GM23338 (cell line): ENCODE results near the gene CNNM4. TPM values are rescaled to one million over a fixed set of nuclear protein-coding genes. Genes with fewer than 3 reads are reported as not detected.

Source experiments
- ATAC-seq: fragments of 200-7000 bp; cut with Tn5 transposase; 3 replicates; pipeline ENCODE4 v1.9.1; 2020
- DNase-seq: peaks from one replicate; pipeline ENCODE4 v3.0.0-alpha.2; 2015; ENCODE audit warnings: low spot score
- H2AFZ ChIP-seq: fragments of 200-600 bp; sonication (generic); 2 replicates; pipeline ENCODE4 v1.8.0; 2016; ENCODE audit warnings: antibody characterized with exemption, mild to moderate bottlenecking, moderate library complexity
- H3F3A ChIP-seq: fragments of 200-600 bp; sonication (generic); replicated peaks from 2 replicates; pipeline ENCODE4 v1.8.0; 2017; ENCODE audit warnings: antibody characterized with exemption, mixed run types, low read depth
- H3K27ac ChIP-seq: fragments of 200-600 bp; sonication (generic); 2 replicates; pipeline ENCODE4 v1.6.1; 2016; ENCODE audit warnings: low read depth
- H3K27me3 ChIP-seq: fragments of 200-600 bp; sonication (generic); 2 replicates; pipeline ENCODE4 v1.8.0; 2016; ENCODE audit warnings: mild to moderate bottlenecking, mixed run types, moderate library complexity; ENCODE audit not compliant: insufficient read depth
- H3K36me3 ChIP-seq: fragments of 200-600 bp; sonication (generic); 2 replicates; pipeline ENCODE4 v1.8.0; 2016; ENCODE audit warnings: mild to moderate bottlenecking; ENCODE audit not compliant: insufficient read depth
- H3K4me1 ChIP-seq: fragments of 200-600 bp; sonication (generic); 2 replicates; pipeline ENCODE4 v1.8.0; 2016; ENCODE audit warnings: mild to moderate bottlenecking, moderate library complexity; ENCODE audit not compliant: insufficient read depth
- H3K4me2 ChIP-seq: fragments of 200-600 bp; sonication (generic); 2 replicates; pipeline ENCODE4 v1.7.1; 2017; ENCODE audit warnings: mixed run types
- H3K4me3 ChIP-seq: fragments of 200-600 bp; sonication (generic); 2 replicates; pipeline ENCODE4 v1.6.1; 2016; ENCODE audit warnings: mixed run types
- H3K79me2 ChIP-seq: fragments of 200-600 bp; sonication (generic); replicated peaks from 2 replicates; pipeline ENCODE4 v1.8.0; 2017; ENCODE audit warnings: mild to moderate bottlenecking; ENCODE audit not compliant: insufficient read depth
- H3K9me2 ChIP-seq: fragments of 200-600 bp; sonication (generic); 2 replicates; pipeline ENCODE4 v1.8.0; 2017; ENCODE audit not compliant: insufficient read depth
- H4K20me1 ChIP-seq: fragments of 200-600 bp; sonication (generic); replicated peaks from 2 replicates; pipeline ENCODE4 v1.8.0; 2017; ENCODE audit warnings: mild to moderate bottlenecking; ENCODE audit not compliant: insufficient read depth
- H3K27ac Mint-ChIP-seq: 2 replicates; pipeline ENCODE4 v1.8.0; 2020; ENCODE audit warnings: inconsistent platforms, mild to moderate bottlenecking, moderate library complexity, mixed read lengths
- H3K27me3 Mint-ChIP-seq: 3 replicates; pipeline ENCODE4 v1.8.0; 2022; ENCODE audit warnings: low read depth, mild to moderate bottlenecking, moderate library complexity, mixed read lengths, inconsistent platforms; ENCODE audit not compliant: insufficient read depth, poor library complexity
- H3K36me3 Mint-ChIP-seq: 3 replicates; pipeline ENCODE4 v1.8.0; 2021; ENCODE audit warnings: low read depth, mild to moderate bottlenecking, inconsistent platforms, moderate library complexity, mixed read lengths
- H3K4me1 Mint-ChIP-seq: 3 replicates; pipeline ENCODE4 v1.8.0; 2020; ENCODE audit warnings: mild to moderate bottlenecking, inconsistent platforms, mixed read lengths
- H3K4me3 Mint-ChIP-seq: 3 replicates; pipeline ENCODE4 v1.8.0; 2021; ENCODE audit warnings: moderate library complexity, mild to moderate bottlenecking, inconsistent platforms, mixed read lengths
- H3K9me3 Mint-ChIP-seq: 3 replicates; pipeline ENCODE4 v1.8.0; 2020; ENCODE audit warnings: moderate library complexity, mild to moderate bottlenecking, inconsistent platforms, mixed read lengths
- CTCF ChIP-seq, 2 experiments: fragments of 200-600 bp in 1 of 2; sonication (generic) in 1 of 2; conservative IDR thresholded peaks; 2 replicates each; pipeline versions ENCODE4 v1.5.1 to v1.6.1; 2016 to 2017; ENCODE audit warnings: antibody characterized with exemption in 2 of 2, low read depth in 2 of 2, mild to moderate bottlenecking in 2 of 2, moderate library complexity in 1 of 2
- EZH2 ChIP-seq: fragments of 200-600 bp; sonication (generic); IDR thresholded peaks from one replicate; pipeline ENCODE4 v1.8.0; 2017; ENCODE audit warnings: antibody characterized with exemption, mild to moderate bottlenecking, low read depth; ENCODE audit not compliant: unreplicated experiment
- EZH2phosphoT487 ChIP-seq: fragments of 200-600 bp; sonication (generic); IDR thresholded peaks from one replicate; pipeline ENCODE4 v1.8.1; 2018; ENCODE audit warnings: antibody characterized with exemption; ENCODE audit not compliant: unreplicated experiment
- POLR2AphosphoS5 ChIP-seq: IDR thresholded peaks from 2 replicates; pipeline ENCODE4 v1.6.1; 2016; ENCODE audit warnings: antibody characterized with exemption, low read depth
- REST ChIP-seq: IDR thresholded peaks from one replicate; pipeline ENCODE4 v1.6.1; 2018; ENCODE audit warnings: antibody characterized with exemption; ENCODE audit not compliant: unreplicated experiment
- ZNF114 ChIP-seq: fragments of 250-450 bp; sonication (Bioruptor Pico); IDR thresholded peaks from 2 replicates; pipeline ENCODE4 v1.5.0; 2020; ENCODE audit warnings: mild to moderate bottlenecking, moderate library complexity
- ZNF331 ChIP-seq: fragments of 250-450 bp; sonication (Bioruptor Pico); IDR thresholded peaks from 2 replicates; pipeline ENCODE4 v1.5.0; 2020; ENCODE audit warnings: low read depth, mild to moderate bottlenecking, moderate library complexity
- polyA plus RNA-seq: library from polyadenylated mRNA; unstranded; fragments of >200 nt; fragmentation: Nextera tagmentation; extraction: Ambion mirVana; gene quantifications from 2 replicates; pipeline ENCODE4 v1.2.1, GENCODE V29; 2016
- total RNA-seq: library from RNA; depleted of rRNA; stranded (reverse); fragments of >200 nt; shearing (Covaris generic); gene quantifications from 2 replicates; pipeline ENCODE4 v1.2.3, GENCODE V29; 2014
- TF ChIP-seq, protein P1 (sequence below): fragments of 250-450 bp; sonication (Bioruptor Pico); IDR thresholded peaks from 2 replicates; pipeline ENCODE4 v1.5.0; 2020; ENCODE audit warnings: mild to moderate bottlenecking, moderate library complexity

Gene CNNM4
- total and polyA plus RNA-seq, 2 experiments from 2014 or later = 2.9 to 12.9 TPM

- Histone ChIP-seq H3K79me2 (no peaks in the 10 kb centered on the region), H3K4me2 (no peak overlapping the region), H3K4me1 (no peaks in the 10 kb centered on the region), H3K27me3 (no peaks in the 10 kb centered on the region), H3K4me3 (no peak overlapping the region), H3K9me2 (no peaks in the 10 kb centered on the region), H2AFZ (no peak overlapping the region), H3F3A (no peaks in the 10 kb centered on the region), H4K20me1 (0 out of 2 replicates have a peak, but pooled peaks cover 2% of the 10 kb centered on the region), H3K27ac (no peak overlapping the region), H3K36me3 (no peaks in the 10 kb centered on the region; the same call in 1 of the 2 replicates)
- no peak overlapping the region for H3K27ac Mint-ChIP-seq
- peaks cover 6% of the 10 kb centered on the region for H3K36me3 Mint-ChIP-seq
- H3K27me3 Mint-ChIP-seq = no peaks in the 10 kb centered on the region
- no peak overlapping the region for H3K4me3 Mint-ChIP-seq
- ATAC-seq = no peak
- TF ChIP-seq CTCF (conservative IDR thresholded peaks at IDR 0.05; ENCODE audit: low read depth in 2 of 2) (no peak), POLR2AphosphoS5 (no peak), EZH2phosphoT487 (no peak), EZH2 (no peak), ZNF331 (CRISPR knock-in tag) (no peak)
- no peaks in the 10 kb centered on the region for H3K9me3 Mint-ChIP-seq
- no peak for DNase-seq
- H3K4me1 Mint-ChIP-seq = peaks cover 3% of the 10 kb centered on the region; the same call in 1 of the 3 replicates
These were observed 44.3 kb upstream of the CNNM4 start for GRCh38 chr2:96716388-96716787.

GRCh38 chr2:96726131-96726530, 34.6 kb upstream of the CNNM4 start:
- Histone ChIP-seq H3K27ac (no peak overlapping the region), H4K20me1 (peaks cover 18% of the 10 kb centered on the region), H3F3A (no peaks in the 10 kb centered on the region), H3K79me2 (no peaks in the 10 kb centered on the region), H3K27me3 (no peaks in the 10 kb centered on the region), H3K4me2 (no peak overlapping the region), H3K36me3 (peaks cover 23% of the 10 kb centered on the region), H2AFZ (no peak overlapping the region), H3K4me1 (no peaks in the 10 kb centered on the region), H3K4me3 (no peak overlapping the region), H3K9me2 (no peaks in the 10 kb centered on the region)
- DNase-seq (no peak), ATAC-seq (no peak)
- Mint-ChIP-seq H3K27me3 (peaks cover 2% of the 10 kb centered on the region), H3K9me3 (no peaks in the 10 kb centered on the region; the same call in 2 of the 3 replicates), H3K4me1 (no peaks in the 10 kb centered on the region), H3K4me3 (no peak overlapping the region), H3K36me3 (peaks cover 40% of the 10 kb centered on the region), H3K27ac (no peak overlapping the region)
- TF ChIP-seq, protein P1, sequence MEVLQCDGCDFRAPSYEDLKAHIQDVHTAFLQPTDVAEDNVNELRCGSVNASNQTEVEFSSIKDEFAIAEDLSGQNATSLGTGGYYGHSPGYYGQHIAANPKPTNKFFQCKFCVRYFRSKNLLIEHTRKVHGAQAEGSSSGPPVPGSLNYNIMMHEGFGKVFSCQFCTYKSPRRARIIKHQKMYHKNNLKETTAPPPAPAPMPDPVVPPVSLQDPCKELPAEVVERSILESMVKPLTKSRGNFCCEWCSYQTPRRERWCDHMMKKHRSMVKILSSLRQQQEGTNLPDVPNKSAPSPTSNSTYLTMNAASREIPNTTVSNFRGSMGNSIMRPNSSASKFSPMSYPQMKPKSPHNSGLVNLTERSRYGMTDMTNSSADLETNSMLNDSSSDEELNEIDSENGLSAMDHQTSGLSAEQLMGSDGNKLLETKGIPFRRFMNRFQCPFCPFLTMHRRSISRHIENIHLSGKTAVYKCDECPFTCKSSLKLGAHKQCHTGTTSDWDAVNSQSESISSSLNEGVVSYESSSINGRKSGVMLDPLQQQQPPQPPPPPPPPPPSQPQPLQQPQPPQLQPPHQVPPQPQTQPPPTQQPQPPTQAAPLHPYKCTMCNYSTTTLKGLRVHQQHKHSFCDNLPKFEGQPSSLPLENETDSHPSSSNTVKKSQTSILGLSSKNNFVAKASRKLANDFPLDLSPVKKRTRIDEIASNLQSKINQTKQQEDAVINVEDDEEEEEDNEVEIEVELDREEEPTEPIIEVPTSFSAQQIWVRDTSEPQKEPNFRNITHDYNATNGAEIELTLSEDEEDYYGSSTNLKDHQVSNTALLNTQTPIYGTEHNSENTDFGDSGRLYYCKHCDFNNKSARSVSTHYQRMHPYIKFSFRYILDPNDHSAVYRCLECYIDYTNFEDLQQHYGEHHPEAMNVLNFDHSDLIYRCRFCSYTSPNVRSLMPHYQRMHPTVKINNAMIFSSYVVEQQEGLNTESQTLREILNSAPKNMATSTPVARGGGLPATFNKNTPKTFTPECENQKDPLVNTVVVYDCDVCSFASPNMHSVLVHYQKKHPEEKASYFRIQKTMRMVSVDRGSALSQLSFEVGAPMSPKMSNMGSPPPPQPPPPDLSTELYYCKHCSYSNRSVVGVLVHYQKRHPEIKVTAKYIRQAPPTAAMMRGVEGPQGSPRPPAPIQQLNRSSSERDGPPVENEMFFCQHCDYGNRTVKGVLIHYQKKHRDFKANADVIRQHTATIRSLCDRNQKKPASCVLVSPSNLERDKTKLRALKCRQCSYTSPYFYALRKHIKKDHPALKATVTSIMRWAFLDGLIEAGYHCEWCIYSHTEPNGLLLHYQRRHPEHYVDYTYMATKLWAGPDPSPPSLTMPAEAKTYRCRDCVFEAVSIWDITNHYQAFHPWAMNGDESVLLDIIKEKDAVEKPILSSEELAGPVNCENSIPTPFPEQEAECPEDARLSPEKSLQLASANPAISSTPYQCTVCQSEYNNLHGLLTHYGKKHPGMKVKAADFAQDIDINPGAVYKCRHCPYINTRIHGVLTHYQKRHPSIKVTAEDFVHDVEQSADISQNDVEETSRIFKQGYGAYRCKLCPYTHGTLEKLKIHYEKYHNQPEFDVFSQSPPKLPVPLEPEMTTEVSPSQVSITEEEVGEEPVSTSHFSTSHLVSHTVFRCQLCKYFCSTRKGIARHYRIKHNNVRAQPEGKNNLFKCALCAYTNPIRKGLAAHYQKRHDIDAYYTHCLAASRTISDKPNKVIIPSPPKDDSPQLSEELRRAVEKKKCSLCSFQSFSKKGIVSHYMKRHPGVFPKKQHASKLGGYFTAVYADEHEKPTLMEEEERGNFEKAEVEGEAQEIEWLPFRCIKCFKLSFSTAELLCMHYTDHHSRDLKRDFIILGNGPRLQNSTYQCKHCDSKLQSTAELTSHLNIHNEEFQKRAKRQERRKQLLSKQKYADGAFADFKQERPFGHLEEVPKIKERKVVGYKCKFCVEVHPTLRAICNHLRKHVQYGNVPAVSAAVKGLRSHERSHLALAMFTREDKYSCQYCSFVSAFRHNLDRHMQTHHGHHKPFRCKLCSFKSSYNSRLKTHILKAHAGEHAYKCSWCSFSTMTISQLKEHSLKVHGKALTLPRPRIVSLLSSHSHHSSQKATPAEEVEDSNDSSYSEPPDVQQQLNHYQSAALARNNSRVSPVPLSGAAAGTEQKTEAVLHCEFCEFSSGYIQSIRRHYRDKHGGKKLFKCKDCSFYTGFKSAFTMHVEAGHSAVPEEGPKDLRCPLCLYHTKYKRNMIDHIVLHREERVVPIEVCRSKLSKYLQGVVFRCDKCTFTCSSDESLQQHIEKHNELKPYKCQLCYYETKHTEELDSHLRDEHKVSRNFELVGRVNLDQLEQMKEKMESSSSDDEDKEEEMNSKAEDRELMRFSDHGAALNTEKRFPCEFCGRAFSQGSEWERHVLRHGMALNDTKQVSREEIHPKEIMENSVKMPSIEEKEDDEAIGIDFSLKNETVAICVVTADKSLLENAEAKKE (CRISPR knock-in tag) = no peak
- TF ChIP-seq REST (no peak), ZNF114 (CRISPR knock-in tag) (no peak), POLR2AphosphoS5 (no peak), CTCF (conservative IDR thresholded peaks at IDR 0.05; ENCODE audit: low read depth in 2 of 2) (no peak)
